ENCODE measurements around the gene TEX2. TPM values are rescaled to one million over a fixed set of nuclear protein-coding genes. Genes with fewer than 3 reads are reported as not detected.

TEX2 gene
- total RNA-seq, 1 experiment from 2014 or later = 36.2 TPM

DNA sequence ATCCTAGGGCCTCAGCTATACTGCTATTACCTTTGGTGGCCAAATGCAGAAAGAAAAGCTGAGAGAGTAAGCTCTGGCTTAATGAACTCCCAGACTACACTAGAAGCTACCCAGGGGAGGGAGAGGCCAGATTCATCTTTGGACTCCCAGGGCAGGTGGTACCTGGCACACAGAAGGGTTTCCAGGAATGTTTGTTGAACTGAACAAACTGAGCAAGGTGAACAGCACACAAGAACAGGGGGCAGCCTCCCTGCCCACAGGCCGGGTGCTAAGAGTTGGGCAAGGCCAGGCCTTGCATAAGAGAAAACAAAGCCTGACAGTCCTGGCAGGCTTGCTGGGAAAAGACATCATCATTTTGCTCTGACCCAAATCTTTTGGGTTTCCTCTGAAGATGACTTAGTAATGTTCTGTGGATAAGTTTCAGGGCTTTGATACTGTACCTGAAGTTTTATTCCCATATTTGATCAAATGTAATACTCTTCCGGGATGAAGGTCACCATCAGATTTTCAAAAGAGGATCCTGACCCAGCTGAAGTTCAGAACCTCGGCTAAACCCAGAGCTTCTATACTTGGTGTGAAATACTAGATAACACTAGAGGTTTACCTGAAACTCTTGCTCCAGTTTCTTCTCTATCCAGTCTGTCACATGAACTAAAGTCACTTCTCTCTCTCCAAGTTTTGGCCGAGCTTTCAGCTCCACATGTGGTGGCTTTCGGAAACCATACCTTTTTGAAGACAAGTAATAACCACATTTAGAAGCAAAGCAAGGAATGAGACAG lies 112.6 kb downstream of the TEX2 start:
- no peak for DNase-seq
- no peak overlapping the region for H3K27ac ChIP-seq

GRCh38 chr17:64149196-64149595 lies 113.9 kb downstream of the TEX2 start:
- H3K36me3 ChIP-seq = peaks cover 41% of the 10 kb centered on the region
- no peaks in the 10 kb centered on the region for H3K27me3 ChIP-seq
- H3K4me3 ChIP-seq = no peak overlapping the region
- DNase-seq = no peak
- H3K27ac ChIP-seq = no peak overlapping the region
- H3K9me3 ChIP-seq (replicated peaks) = no peaks in the 10 kb centered on the region
- H3K4me1 ChIP-seq = no peaks in the 10 kb centered on the region

More for the DNA sequence above, 112.6 kb downstream of the TEX2 start:
- Histone ChIP-seq H3K27me3 (no peaks in the 10 kb centered on the region), H3K9me3 (replicated peaks) (no peaks in the 10 kb centered on the region), H3K4me1 (no peaks in the 10 kb centered on the region), H3K36me3 (peaks cover 41% of the 10 kb centered on the region), H3K4me3 (no peak overlapping the region)

DNA sequence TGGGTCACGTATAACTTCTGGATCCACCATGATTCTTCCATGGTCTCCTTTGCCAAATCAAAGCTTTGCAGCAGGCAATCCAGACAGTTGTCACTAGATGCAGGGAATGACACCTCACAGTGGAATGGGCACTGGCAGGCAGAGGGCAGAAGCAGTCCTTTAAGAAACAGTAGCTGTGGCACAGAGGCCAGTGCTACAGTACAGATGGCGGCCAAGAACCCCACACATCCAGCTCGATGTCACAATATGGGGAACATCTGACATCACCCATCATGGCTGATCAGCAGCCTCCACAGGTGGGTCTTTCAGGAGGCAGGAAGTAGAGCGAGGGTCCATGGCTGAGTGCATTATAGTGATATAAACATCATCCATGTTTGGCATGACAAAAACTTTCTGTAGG lies 114.4 kb downstream of the TEX2 start:
- no peaks in the 10 kb centered on the region for H3K27me3 ChIP-seq
- no peaks in the 10 kb centered on the region for H3K9me3 ChIP-seq (replicated peaks)
- H3K36me3 ChIP-seq = peaks cover 36% of the 10 kb centered on the region
- H3K4me3 ChIP-seq = no peak overlapping the region
- no peak overlapping the region for H3K27ac ChIP-seq
- no peaks in the 10 kb centered on the region for H3K4me1 ChIP-seq
- no peak for DNase-seq

- no peak for DNase-seq
- peaks cover 33% of the 10 kb centered on the region for H3K36me3 ChIP-seq
- no peak overlapping the region for H3K27ac ChIP-seq
These were observed 114.9 kb downstream of the TEX2 start for GRCh38 chr17:64148017-64148631.

GRCh38 chr17:64147110-64148016 lies 115.7 kb downstream of the TEX2 start:
- peaks cover 26% of the 10 kb centered on the region for H3K36me3 ChIP-seq
- peak overlapping the region; percentile 88; the same call in 1 of the 2 replicates for H3K27ac ChIP-seq
- DNase-seq = no peak
- H3K4me1 ChIP-seq = no peaks in the 10 kb centered on the region
- H3K27me3 ChIP-seq = no peaks in the 10 kb centered on the region
- no peaks in the 10 kb centered on the region for H3K9me3 ChIP-seq (replicated peaks)
- peak overlapping the region; percentile 82 for H3K4me3 ChIP-seq

More at GRCh38 chr17:64148017-64148631, 114.9 kb downstream of the TEX2 start:
- Histone ChIP-seq H3K4me1 (no peaks in the 10 kb centered on the region), H3K4me3 (no peak overlapping the region), H3K9me3 (replicated peaks) (no peaks in the 10 kb centered on the region), H3K27me3 (no peaks in the 10 kb centered on the region)

DNA sequence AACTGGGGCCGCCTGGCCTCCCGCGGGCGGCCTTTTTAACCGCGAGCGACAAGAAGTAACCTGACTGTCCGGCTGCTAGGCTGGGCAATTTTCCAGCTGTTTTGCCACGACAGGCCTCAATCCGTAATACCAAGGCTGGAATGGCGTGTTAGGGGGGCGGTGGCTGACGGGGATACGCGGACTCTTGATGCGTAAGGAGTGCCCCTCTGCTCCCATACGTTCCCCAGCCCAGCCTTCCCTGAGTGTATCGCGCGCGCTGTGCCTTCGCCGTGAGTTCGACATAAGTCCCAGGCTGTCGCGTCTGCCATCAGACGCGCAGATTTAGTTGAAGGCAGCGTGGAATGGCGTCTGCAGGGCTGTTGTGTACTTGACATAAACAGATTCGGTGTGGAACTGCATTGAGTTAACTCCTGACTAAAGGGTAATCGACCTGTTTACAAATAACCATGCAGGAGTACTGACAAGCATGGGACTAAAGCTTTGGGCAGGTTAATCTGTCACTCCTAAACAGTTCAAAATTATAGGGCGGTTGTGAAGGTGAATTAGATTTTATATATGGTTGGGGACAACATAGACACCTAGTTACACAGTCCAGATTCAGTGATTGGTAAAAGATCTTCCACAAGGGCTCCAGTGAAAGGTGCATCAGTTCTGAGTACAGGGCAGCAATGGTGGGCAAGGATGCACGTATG lies 116.5 kb downstream of the TEX2 start:
- H3K4me3 ChIP-seq = peak overlapping the region; percentile 82
- H3K4me1 ChIP-seq = no peaks in the 10 kb centered on the region
- H3K27ac ChIP-seq = peak overlapping the region; percentile 88
- no peaks in the 10 kb centered on the region for H3K27me3 ChIP-seq
- H3K9me3 ChIP-seq (replicated peaks) = no peaks in the 10 kb centered on the region
- DNase-seq = peak; percentile 52 to 59
- peaks cover 26% of the 10 kb centered on the region for H3K36me3 ChIP-seq

GRCh38 chr17:64145751-64146417 lies 117.2 kb downstream of the TEX2 start:
- Histone ChIP-seq H3K36me3 (peaks cover 26% of the 10 kb centered on the region), H3K4me1 (no peaks in the 10 kb centered on the region), H3K4me3 (peak overlapping the region; percentile 82), H3K9me3 (replicated peaks) (no peaks in the 10 kb centered on the region), H3K27me3 (no peaks in the 10 kb centered on the region), H3K27ac (peak overlapping the region; percentile 88)
- DNase-seq = peak; percentile 98

DNA sequence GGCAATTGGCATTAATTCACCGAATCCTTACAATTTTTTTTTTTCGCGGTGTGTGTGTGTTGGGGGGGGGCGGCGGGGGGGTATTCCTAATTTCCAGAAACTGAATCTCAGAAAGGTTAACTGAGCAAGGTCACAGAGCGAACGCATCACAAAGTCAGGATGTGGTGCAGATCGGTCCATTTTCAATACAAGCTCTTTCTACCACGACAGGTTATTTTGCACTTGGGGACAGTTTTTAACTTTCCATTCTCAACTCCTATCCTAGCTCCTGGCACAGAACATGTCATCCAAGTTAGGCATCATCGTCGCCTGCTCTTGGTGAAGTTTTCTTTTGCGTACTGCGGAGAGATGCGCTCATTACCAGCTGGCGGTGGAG lies 117.7 kb downstream of the TEX2 start:
- no peaks in the 10 kb centered on the region for H3K9me3 ChIP-seq (replicated peaks)
- no peaks in the 10 kb centered on the region for H3K27me3 ChIP-seq
- peaks cover 26% of the 10 kb centered on the region for H3K36me3 ChIP-seq
- H3K4me1 ChIP-seq = no peaks in the 10 kb centered on the region
- peak overlapping the region; percentile 82 for H3K4me3 ChIP-seq
- H3K27ac ChIP-seq = peak overlapping the region; percentile 88; the same call in 1 of the 2 replicates
- no peak for DNase-seq

- DNase-seq = no peak
- Histone ChIP-seq H3K4me1 (no peaks in the 10 kb centered on the region), H3K27ac (no peak overlapping the region), H3K27me3 (no peaks in the 10 kb centered on the region), H3K9me3 (replicated peaks) (no peaks in the 10 kb centered on the region), H3K36me3 (no peaks in the 10 kb centered on the region), H3K4me3 (no peak overlapping the region)
These were observed 123.5 kb downstream of the TEX2 start for GRCh38 chr17:64139542-64139941.

- no peak for DNase-seq
- Histone ChIP-seq H3K4me3 (no peak overlapping the region), H3K4me1 (no peaks in the 10 kb centered on the region), H3K27ac (no peak overlapping the region), H3K9me3 (replicated peaks) (no peaks in the 10 kb centered on the region), H3K27me3 (no peaks in the 10 kb centered on the region), H3K36me3 (no peaks in the 10 kb centered on the region)
These were observed 124.6 kb downstream of the TEX2 start for GRCh38 chr17:64138441-64138840.

- no peak overlapping the region for H3K4me3 ChIP-seq
- no peak for DNase-seq
- no peaks in the 10 kb centered on the region for H3K9me3 ChIP-seq (replicated peaks)
- no peaks in the 10 kb centered on the region for H3K36me3 ChIP-seq
- no peaks in the 10 kb centered on the region for H3K27me3 ChIP-seq
- H3K4me1 ChIP-seq = peaks cover 5% of the 10 kb centered on the region; the same call in 1 of the 2 replicates
- H3K27ac ChIP-seq = no peak overlapping the region
These were observed 128.1 kb downstream of the TEX2 start for GRCh38 chr17:64135000-64135399.

DNA sequence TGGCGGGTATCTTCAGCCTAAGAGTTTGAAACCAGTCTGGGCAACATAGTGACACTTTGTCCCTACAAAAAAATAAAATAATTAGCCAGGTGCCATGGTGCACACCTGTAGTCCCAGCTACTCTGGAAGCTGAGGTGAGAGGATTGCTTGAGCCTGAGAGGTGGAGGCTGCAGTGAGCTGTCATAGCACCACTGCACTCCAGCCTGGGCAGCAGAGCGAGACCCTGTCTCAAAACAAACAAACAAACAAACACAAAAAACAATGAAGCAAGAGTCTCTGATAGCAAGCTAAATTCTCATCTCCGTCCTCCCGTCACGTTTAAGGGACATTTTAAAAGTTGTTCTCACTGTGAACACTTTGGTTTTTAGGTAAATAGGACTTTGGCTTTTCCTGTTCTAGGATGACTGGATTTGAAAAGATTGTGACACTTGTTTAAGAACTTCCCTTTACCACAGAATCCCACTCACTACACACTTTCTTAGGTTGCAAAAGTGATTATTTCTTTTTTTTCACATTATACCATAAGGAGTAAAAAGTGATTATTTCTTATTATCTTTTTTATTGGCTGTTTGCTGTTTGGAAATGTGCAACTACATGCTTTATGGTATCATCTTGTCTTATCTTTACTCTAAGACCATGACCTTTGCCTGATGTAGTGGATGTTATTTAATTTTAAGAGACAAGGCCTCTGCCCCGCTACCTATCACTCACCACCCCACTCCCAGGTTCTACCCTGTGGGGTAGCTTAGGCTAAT lies 128.7 kb downstream of the TEX2 start:
- no peak for DNase-seq
- peaks cover 5% of the 10 kb centered on the region; the same call in 1 of the 2 replicates for H3K4me1 ChIP-seq
- no peak overlapping the region for H3K27ac ChIP-seq
- no peaks in the 10 kb centered on the region for H3K27me3 ChIP-seq
- H3K9me3 ChIP-seq (replicated peaks) = no peaks in the 10 kb centered on the region
- H3K36me3 ChIP-seq = no peaks in the 10 kb centered on the region
- no peak overlapping the region for H3K4me3 ChIP-seq

GRCh38 chr17:64133546-64134215 lies 129.4 kb downstream of the TEX2 start:
- no peaks in the 10 kb centered on the region for H3K27me3 ChIP-seq
- no peak overlapping the region for H3K27ac ChIP-seq
- peaks cover 5% of the 10 kb centered on the region; the same call in 1 of the 2 replicates for H3K4me1 ChIP-seq
- H3K9me3 ChIP-seq (replicated peaks) = no peaks in the 10 kb centered on the region
- H3K36me3 ChIP-seq = no peaks in the 10 kb centered on the region
- no peak overlapping the region for H3K4me3 ChIP-seq
- DNase-seq = peak; percentile 33 to 78

All from SJCRH30 (cell line).